Activated CD4-positive, CD25-positive, alpha-beta regulatory T cell treated with anti-CD3 and anti-CD28 coated beads, Interleukin-2, amount 50 U/mL, for 72 hours (primary cell): Measurements from ENCODE around the gene SLC45A3.
A peak's percentile ranks its signal among the peaks of the same experiment; 100 is the strongest.
"Not testable (repeated sequence)": the region's sequence is repeated elsewhere in the genome, so short reads cannot be mapped to it uniquely, and the experiment has no call there.

ENCODE experiments used
- DNase-seq: peaks from one replicate; pipeline ENCODE4 v3.0.0; 2021

Gene SLC45A3

GRCh38 chr1:205680073-205680851 is at the start of gene SLC45A3:
TSS of gene SLC45A3 (minus strand) at chr1:205680509. CDS start at chr1:205664656, 15,853 bp downstream.
- no peak for DNase-seq

GRCh38 chr1:205726619-205727125 is 46.4 kb upstream of the SLC45A3 start:
- DNase-seq = no peak

GRCh38 chr1:205725514-205725913 is 45.2 kb upstream of the SLC45A3 start:
- DNase-seq = no peak

GRCh38 chr1:205720740-205721139 is 40.4 kb upstream of the SLC45A3 start:
- not testable (repeated sequence) for DNase-seq

GRCh38 chr1:205719762-205720161 is 39.5 kb upstream of the SLC45A3 start:
- DNase-seq = no peak

GRCh38 chr1:205719015-205719414 is 38.7 kb upstream of the SLC45A3 start:
- DNase-seq = no peak

- no peak for DNase-seq
Measured at GRCh38 chr1:205716371-205717132, 36.2 kb upstream of the SLC45A3 start.

- no peak for DNase-seq
Measured at GRCh38 chr1:205715628-205716027, 35.3 kb upstream of the SLC45A3 start.

GRCh38 chr1:205714906-205715246 is 34.6 kb upstream of the SLC45A3 start:
- DNase-seq = no peak

GRCh38 chr1:205714190-205714905 is 34.0 kb upstream of the SLC45A3 start:
- no peak for DNase-seq

- peak; percentile 51 for DNase-seq
Measured at GRCh38 chr1:205711105-205712048, 31.1 kb upstream of the SLC45A3 start.

GRCh38 chr1:205710201-205711062 is 30.1 kb upstream of the SLC45A3 start:
- no peak for DNase-seq

GRCh38 chr1:205709640-205710039 is 29.3 kb upstream of the SLC45A3 start:
- DNase-seq = no peak

GRCh38 chr1:205709059-205709398 is 28.7 kb upstream of the SLC45A3 start:
- DNase-seq = no peak

GRCh38 chr1:205706601-205707502 is 26.5 kb upstream of the SLC45A3 start:
- DNase-seq = no peak

GRCh38 chr1:205704903-205705302 is 24.6 kb upstream of the SLC45A3 start:
- DNase-seq = no peak

GRCh38 chr1:205703072-205703471 is 22.8 kb upstream of the SLC45A3 start:
- no peak for DNase-seq

GRCh38 chr1:205701891-205702290 is 21.6 kb upstream of the SLC45A3 start:
- no peak for DNase-seq

GRCh38 chr1:205701420-205701819 is 21.1 kb upstream of the SLC45A3 start:
- no peak for DNase-seq

GRCh38 chr1:205700865-205701401 is 20.6 kb upstream of the SLC45A3 start:
- no peak for DNase-seq
